ENCODE data around the gene MUCL3.

GRCh38 chr6:30912746-30913520 is 27.8 kb upstream of the MUCL3 start:
- no peak for TF ChIP-seq CTCF (IDR thresholded peaks at IDR 0.05; ENCODE audit: insufficient read depth, low read length)
- TF ChIP-seq GABPA (IDR thresholded peaks at IDR 0.05; ENCODE audit: low read depth), result no peak

All from HL-60 (cell line).